WERI-Rb-1 (cell line): Measurements from ENCODE around the gene UGCG.

Source experiments
- DNase-seq: peaks from one replicate; pipeline ENCODE4 v3.0.0-alpha.2; 2020
- H3K27ac ChIP-seq: fragments of 250-450 bp; sonication (Bioruptor Pico); 2 replicates; pipeline ENCODE4 v1.5.1; 2020; ENCODE audit warnings: mild to moderate bottlenecking, moderate library complexity
- H3K27me3 ChIP-seq: fragments of 250-450 bp; sonication (Bioruptor Pico); 2 replicates; pipeline ENCODE4 v1.5.1; 2021; ENCODE audit warnings: mild to moderate bottlenecking, low read depth, moderate library complexity; ENCODE audit not compliant: insufficient read depth, severe bottlenecking
- H3K36me3 ChIP-seq: fragments of 250-450 bp; sonication (Bioruptor Pico); 2 replicates; pipeline ENCODE4 v1.5.1; 2020; ENCODE audit warnings: mild to moderate bottlenecking, moderate library complexity
- H3K4me3 ChIP-seq: 2 replicates; pipeline ENCODE4 v1.5.1; 2011; ENCODE audit warnings: low read depth, mild to moderate bottlenecking, control low read depth, low read length
- H3K9me3 ChIP-seq: fragments of 250-450 bp; sonication (Bioruptor Pico); 2 replicates; pipeline ENCODE4 v1.5.1; 2021; ENCODE audit warnings: mild to moderate bottlenecking, moderate library complexity; ENCODE audit not compliant: severe bottlenecking
- TF ChIP-seq, protein P1 (sequence below): IDR thresholded peaks from 2 replicates; pipeline ENCODE4 v1.5.1; 2011; ENCODE audit warnings: low read depth, mild to moderate bottlenecking, control low read depth, inconsistent platforms, low read length

Gene UGCG

DNA sequence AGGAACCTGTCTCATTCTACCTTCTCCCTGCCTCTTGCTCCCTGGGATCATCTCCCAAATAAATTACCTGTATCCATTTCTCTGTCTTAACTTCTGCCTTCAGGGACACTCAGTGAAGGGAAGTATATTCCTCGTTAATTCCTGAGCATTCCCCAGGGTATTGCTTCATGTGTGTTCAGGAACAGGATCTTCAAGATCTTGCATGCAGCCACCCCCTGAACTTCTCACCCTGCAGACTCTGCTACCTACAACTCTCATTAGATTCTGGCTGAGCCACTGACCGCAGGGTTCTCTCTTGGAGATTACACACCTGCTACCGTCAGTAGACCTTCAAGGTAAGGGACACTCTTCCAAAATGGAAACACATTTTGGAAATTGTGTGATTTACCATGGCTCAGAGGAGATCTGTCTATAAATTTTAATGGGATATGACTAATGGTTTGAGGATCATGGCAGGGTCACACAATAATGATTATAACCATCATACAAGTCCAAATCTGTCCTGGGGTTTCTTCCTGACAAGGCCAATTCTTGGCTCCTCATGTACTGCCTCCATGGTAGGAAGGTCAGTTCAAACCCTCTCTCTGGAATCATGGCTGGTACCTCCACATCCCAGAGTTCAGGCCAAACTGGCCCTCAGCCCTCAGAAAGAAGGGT is 38.9 kb upstream of the UGCG start:
- TF ChIP-seq, protein P1, sequence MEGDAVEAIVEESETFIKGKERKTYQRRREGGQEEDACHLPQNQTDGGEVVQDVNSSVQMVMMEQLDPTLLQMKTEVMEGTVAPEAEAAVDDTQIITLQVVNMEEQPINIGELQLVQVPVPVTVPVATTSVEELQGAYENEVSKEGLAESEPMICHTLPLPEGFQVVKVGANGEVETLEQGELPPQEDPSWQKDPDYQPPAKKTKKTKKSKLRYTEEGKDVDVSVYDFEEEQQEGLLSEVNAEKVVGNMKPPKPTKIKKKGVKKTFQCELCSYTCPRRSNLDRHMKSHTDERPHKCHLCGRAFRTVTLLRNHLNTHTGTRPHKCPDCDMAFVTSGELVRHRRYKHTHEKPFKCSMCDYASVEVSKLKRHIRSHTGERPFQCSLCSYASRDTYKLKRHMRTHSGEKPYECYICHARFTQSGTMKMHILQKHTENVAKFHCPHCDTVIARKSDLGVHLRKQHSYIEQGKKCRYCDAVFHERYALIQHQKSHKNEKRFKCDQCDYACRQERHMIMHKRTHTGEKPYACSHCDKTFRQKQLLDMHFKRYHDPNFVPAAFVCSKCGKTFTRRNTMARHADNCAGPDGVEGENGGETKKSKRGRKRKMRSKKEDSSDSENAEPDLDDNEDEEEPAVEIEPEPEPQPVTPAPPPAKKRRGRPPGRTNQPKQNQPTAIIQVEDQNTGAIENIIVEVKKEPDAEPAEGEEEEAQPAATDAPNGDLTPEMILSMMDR: no peak

DNA sequence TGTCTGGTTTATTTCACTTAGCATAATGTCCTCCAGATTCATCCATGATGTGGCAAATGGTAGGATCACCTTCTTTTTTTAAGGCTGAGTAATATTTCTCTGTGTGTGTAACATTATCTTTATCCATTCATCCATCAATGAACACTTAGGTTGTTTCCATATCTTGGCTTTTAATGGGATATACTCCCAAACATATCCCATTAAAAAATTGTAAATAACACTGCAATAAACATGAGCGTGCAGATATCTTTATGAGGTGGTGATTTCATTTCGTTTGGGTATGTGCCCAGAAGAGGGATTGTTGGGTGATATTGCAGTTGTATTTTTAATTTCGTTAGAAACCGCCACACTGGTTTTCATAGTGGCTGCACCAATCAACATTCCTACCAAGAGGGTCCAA is 36.2 kb upstream of the UGCG start:
- Histone ChIP-seq H3K9me3 (no peaks in the 10 kb centered on the region), H3K4me3 (no peak overlapping the region), H3K27me3 (no peaks in the 10 kb centered on the region), H3K27ac (no peak overlapping the region), H3K36me3 (no peaks in the 10 kb centered on the region)
- TF ChIP-seq, protein P1: no peak
- DNase-seq: no peak

More for the DNA sequence above, 38.9 kb upstream of the UGCG start:
- no peak overlapping the region for H3K4me3 ChIP-seq
- no peak overlapping the region for H3K27ac ChIP-seq
- no peaks in the 10 kb centered on the region for H3K27me3 ChIP-seq
- H3K36me3 ChIP-seq: no peaks in the 10 kb centered on the region
- no peak for DNase-seq
- no peaks in the 10 kb centered on the region for H3K9me3 ChIP-seq

DNA sequence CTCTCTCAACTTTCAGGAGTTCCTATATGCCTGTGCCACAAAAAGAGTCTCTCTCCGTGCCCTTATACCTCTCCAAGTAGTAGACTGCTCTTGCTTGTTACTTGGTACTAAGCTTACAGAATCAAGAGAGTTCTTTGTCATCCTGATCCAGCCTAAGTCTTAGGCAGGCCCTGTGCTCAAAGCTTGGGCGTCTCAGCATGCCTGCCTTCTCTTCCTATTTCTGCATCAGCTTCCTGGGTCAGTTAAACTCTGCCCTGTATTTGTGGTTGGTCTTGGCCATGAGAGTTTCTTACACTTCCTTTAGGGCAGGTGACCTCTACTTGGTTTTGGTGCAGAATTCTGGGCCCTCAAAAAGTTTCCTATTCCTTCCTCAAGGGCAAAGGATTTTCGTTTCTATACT is 33.0 kb upstream of the UGCG start:
- TF ChIP-seq, protein P1: no peak
- no peaks in the 10 kb centered on the region for H3K27me3 ChIP-seq
- no peaks in the 10 kb centered on the region for H3K9me3 ChIP-seq
- no peak for DNase-seq
- H3K27ac ChIP-seq: no peak overlapping the region
- no peaks in the 10 kb centered on the region for H3K36me3 ChIP-seq
- no peak overlapping the region for H3K4me3 ChIP-seq

DNA sequence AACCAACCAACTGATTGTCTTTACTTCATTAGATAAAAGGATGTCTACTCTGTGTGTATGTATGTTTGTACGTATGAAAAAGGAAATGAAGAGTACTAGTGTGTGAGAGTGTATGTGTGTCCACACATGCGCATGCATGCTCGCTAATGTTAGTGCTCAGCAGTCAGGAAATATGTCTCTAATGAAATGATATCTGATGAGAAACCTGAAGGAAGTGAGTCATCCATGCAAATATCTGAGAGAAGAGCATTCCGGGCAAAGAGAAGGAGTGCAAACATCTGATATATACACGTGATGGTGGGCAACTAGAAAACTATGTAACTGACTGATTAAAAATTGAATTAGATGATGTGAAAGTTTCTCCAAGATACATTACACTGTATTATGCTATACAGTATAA is 29.6 kb upstream of the UGCG start:
- TF ChIP-seq, protein P1: no peak
- Histone ChIP-seq H3K4me3 (no peak overlapping the region), H3K27ac (no peak overlapping the region), H3K27me3 (no peaks in the 10 kb centered on the region), H3K36me3 (no peaks in the 10 kb centered on the region), H3K9me3 (no peaks in the 10 kb centered on the region)
- no peak for DNase-seq

DNA sequence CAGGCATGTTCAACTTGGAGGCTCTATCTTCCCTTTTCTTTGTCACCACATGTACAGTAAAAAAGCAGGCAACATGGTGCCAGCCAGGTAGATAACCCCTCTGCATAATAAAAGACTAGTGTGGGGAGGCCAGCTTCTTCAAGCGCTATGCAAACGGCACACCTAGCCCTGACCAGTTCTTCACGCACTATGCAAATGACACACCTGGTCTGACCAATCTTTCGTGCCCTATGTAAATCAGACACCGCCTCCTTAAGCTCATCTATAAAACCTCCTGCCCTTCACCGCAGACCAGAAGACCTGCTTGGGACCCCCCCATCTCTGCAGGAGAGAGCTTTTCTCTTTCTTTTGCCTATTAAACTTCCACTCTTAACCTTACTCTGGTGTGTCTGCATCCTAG is 28.1 kb upstream of the UGCG start:
- Histone ChIP-seq H3K27me3 (no peaks in the 10 kb centered on the region), H3K9me3 (no peaks in the 10 kb centered on the region), H3K27ac (no peak overlapping the region), H3K4me3 (no peak overlapping the region), H3K36me3 (no peaks in the 10 kb centered on the region)
- TF ChIP-seq, protein P1: no peak
- DNase-seq: no peak
